Stimulated activated naive CD8-positive, alpha-beta T cell treated with anti-CD3 and anti-CD28 coated beads, Interleukin-15, amount 100 ng/mL, for 72 hours (primary cell): ENCODE results near the gene C15orf39.
"Not testable (repeated sequence)": the region's sequence is repeated elsewhere in the genome, so short reads cannot be mapped to it uniquely, and the experiment has no call there.

Experiments
- ATAC-seq: fragments of 150-1000 bp; cut with Tn5 transposase; 2 replicates; pipeline ENCODE4 v1.10.0; 2021; ENCODE audit warnings: mild to moderate bottlenecking, moderate library complexity
- DNase-seq, 2 donors: peaks; one replicate each; pipeline ENCODE4 v3.0.0; 2021 to 2022
- H3K27ac Mint-ChIP-seq, 2 donors: one replicate each; pipeline ENCODE4 v1.8.0; 2022; ENCODE audit warnings: mild to moderate bottlenecking in 2 of 2, mixed read lengths in 2 of 2, moderate library complexity in 2 of 2
- H3K27me3 Mint-ChIP-seq: one replicate; pipeline ENCODE4 v1.8.0; 2022; ENCODE audit warnings: mixed read lengths
- H3K4me1 Mint-ChIP-seq: one replicate; pipeline ENCODE4 v1.8.0; 2022; ENCODE audit warnings: mild to moderate bottlenecking, mixed read lengths
- H3K4me3 Mint-ChIP-seq, 2 donors: one replicate each; pipeline ENCODE4 v1.8.0; 2022; ENCODE audit warnings: mild to moderate bottlenecking in 2 of 2, mixed read lengths in 2 of 2, moderate library complexity in 1 of 2
- H3K9me3 Mint-ChIP-seq, 2 donors: one replicate each; pipeline ENCODE4 v1.8.0; 2022; ENCODE audit warnings: mixed read lengths in 2 of 2

Gene C15orf39

DNA sequence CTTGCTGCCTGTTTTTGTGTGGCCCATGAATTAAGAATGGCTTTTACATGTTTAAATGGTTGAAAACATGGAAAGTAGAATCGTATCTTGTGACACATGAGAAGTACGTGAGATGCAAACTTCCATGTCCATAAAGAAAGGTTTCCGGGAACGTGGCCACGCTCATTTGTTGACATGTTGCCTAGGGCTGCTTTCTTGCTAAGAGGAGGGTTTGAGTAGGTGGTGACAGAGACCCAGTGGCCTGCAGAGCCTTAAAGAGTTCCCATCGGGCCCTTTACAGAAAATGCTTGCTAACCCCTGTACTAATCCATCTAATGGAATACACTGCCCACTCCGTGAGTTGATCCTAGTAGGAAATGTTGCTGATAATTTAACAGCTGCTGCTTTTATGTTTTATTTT is 25.4 kb downstream of the C15orf39 start:
- H3K4me3 Mint-ChIP-seq, DNase-seq, H3K27ac Mint-ChIP-seq, H3K4me1 Mint-ChIP-seq, H3K9me3 Mint-ChIP-seq, ATAC-seq: not testable (repeated sequence)
- H3K27me3 Mint-ChIP-seq, result peaks cover 29% of the 10 kb centered on the region

DNA sequence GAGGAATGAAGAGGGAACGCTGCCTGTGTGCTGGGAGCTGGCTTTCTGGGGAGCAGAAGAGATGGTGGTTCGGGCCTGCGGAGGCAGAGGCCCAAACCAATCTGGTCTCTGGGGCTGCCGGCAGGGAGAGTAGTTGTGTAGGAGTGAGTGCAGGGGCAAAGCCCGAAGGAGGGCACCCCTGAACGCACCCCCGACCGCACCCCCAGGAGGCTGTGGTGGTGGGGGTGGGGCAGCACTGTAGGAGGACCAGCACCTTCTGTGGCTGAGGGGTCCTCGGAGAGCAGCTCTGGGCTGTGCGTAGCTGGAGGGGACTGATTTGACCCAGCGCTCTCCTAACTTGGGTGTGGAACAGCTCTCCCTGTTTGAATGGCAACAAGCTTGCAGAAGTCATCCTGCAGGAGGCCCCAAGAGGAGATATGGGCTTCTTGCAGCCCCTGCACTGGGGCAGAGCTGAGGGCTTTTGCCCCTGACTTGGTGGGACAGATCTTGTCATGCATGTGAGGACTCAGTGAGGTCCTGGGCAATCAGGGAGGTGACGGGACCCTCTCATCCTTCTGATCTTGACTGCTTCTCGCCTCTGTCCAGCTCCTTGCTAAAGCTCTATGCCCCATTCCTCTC is 26.1 kb downstream of the C15orf39 start:
- Mint-ChIP-seq H3K4me1 (no peaks in the 10 kb centered on the region), H3K9me3 (no peaks in the 10 kb centered on the region), H3K27me3 (peaks cover 35% of the 10 kb centered on the region), H3K27ac (no peak overlapping the region), H3K4me3 (no peak overlapping the region)
- no peak for DNase-seq
- ATAC-seq, result no peak

DNA sequence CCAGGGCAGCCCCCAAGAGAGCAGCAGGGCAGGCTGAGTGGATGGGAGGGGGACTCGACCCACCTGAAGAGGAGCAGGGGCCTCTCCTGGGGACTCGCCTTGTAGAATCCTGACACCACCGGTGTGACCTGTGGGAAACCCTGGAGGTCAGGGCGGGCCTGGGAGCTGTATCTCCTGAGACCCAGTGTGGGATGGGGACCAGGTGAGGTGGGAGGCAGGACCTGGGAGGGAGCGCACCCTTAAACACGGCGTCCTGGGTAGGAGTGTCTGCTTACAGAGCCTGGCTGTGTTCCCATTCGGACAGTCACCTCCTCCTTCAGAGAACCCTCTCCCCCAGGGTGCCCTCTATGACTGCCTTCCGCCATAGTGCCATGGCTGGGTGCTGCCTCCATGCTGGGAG is 27.1 kb downstream of the C15orf39 start:
- peak; percentile 13 for ATAC-seq
- no peak for DNase-seq
- Mint-ChIP-seq H3K27ac (no peak overlapping the region), H3K4me3 (no peak overlapping the region), H3K9me3 (no peaks in the 10 kb centered on the region), H3K27me3 (peaks cover 41% of the 10 kb centered on the region), H3K4me1 (no peaks in the 10 kb centered on the region)

DNA sequence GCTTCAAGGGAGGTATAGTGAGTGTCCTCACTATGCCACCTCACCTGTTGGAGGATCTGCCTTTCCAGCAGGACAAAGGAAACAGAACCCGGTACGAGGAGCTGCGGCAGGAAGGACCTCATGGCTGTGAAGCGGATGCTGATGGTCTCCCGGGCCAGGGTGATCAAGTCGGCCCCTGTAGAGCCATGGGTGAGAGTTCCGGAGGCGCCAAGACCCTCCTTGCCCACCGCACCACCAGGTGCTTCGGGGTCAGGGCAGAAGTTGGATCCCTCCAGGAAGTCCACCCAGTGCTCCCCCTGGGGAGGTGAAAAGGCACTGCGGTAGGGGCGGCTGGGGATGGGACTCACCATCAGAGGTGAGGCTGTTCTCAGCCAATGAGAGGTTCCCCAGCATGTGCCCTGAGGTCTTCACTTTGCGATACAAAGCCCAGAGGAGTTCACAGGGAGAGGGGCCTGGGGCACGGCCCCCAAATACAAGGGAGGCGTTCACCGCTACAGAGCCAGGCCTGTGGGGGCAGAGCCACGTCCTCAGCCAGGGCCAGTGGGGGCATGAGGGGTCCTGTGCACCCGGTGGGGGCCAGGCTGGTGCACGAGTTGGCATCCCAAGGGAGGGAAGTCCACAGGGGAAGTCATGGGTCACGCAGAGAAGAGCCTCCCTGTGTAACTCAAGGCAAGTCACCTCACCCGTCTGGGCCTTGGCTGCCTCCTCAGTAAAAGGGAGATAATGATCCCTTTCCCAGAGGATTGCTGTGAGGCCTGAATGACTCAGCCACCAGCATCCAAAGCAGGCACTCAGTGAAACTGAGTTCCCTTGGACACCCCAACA is 27.7 kb downstream of the C15orf39 start:
- ATAC-seq (no peak), DNase-seq (no peak)
- Mint-ChIP-seq H3K27me3 (peaks cover 41% of the 10 kb centered on the region), H3K4me3 (no peak overlapping the region), H3K9me3 (no peaks in the 10 kb centered on the region), H3K27ac (no peak overlapping the region), H3K4me1 (no peaks in the 10 kb centered on the region)

DNA sequence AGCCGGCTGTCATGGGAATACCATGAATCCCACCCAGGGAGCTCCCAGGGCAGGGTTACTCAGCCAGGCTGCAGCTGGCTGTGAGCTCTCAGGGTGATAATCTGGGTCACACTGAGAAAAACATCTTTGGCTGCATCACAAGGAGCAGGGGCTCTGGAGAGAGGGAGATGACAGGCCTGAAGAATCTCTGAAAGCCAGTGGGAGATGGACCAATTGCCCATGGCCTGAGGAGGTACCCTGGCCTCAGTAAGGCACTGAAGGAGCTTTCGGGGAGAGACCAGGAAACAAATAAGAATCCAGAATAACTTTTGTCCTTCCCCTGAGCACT is 28.3 kb downstream of the C15orf39 start:
- ATAC-seq (no peak), DNase-seq (no peak)
- Mint-ChIP-seq H3K9me3 (no peaks in the 10 kb centered on the region), H3K4me3 (no peak overlapping the region), H3K27ac (no peak overlapping the region), H3K4me1 (no peaks in the 10 kb centered on the region), H3K27me3 (peaks cover 46% of the 10 kb centered on the region)

DNA sequence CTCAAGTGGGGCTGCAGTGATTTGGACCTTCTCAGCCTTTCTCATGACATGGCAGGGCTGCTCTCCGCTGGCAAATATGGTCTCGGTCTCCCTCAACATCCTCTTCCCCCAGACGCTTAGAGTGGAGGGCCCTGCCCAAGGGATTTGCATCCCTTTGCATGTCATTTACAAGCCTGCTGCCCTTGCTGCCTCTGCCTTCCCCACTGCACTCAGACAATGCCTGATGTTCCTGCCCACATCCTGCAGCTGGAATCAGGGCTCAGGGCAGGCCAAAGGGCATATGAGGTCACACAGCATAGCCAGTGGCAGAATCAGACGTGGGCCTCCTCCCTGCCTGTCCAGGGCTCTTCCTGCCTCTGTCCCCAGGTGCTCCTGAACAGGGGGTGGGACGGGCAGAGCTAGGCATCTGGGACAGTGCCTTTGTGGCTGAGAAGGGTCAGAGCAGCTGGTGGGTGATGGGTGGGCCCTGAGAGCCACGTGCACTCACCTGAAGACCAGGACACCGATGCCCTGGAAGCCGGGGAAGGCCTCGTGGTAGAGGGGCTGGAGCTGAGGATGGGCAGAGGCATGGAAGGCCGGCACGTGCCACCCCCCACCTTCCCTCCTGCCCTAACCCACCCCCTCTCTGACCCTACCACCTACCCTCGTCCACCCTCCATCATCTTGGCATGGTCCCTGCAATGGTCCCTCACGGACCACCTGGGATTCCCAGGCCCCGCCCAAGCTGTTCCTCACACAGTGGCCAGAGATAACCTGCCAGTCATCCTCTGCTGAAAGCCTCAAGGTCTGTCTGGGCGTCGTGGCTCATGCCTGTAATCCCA is 29.1 kb downstream of the C15orf39 start:
- no peak for ATAC-seq

DNA sequence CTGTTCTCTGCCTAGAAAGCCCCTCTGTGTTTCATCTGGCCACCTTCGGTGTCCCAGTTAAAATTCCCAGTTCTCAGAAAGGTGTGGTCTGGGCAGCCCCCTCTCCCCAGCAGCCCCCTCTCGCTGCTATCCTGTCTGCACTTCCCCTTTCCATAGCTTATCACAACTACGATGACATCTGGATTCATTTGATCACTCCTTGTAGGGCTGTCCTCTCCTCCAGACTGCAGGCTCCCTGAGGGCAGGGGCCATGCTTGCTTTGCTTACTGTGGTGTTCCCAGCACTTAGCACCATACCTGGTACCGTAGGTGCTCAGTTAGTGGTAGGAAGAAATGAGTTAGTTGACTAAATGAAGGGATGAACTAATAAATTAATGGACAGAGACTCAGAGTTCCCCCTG is 30.2 kb downstream of the C15orf39 start:
- Mint-ChIP-seq H3K4me3 (no peak overlapping the region), H3K27me3 (peaks cover 51% of the 10 kb centered on the region), H3K9me3 (no peaks in the 10 kb centered on the region), H3K27ac (no peak overlapping the region), H3K4me1 (no peaks in the 10 kb centered on the region)
- ATAC-seq, result no peak
- DNase-seq, result no peak

More for the DNA sequence above, 29.1 kb downstream of the C15orf39 start:
- H3K9me3 Mint-ChIP-seq, result no peaks in the 10 kb centered on the region
- H3K27me3 Mint-ChIP-seq, result peaks cover 51% of the 10 kb centered on the region
- H3K4me3 Mint-ChIP-seq, result no peak overlapping the region
- no peak overlapping the region for H3K27ac Mint-ChIP-seq
- H3K4me1 Mint-ChIP-seq, result no peaks in the 10 kb centered on the region
- no peak for DNase-seq

DNA sequence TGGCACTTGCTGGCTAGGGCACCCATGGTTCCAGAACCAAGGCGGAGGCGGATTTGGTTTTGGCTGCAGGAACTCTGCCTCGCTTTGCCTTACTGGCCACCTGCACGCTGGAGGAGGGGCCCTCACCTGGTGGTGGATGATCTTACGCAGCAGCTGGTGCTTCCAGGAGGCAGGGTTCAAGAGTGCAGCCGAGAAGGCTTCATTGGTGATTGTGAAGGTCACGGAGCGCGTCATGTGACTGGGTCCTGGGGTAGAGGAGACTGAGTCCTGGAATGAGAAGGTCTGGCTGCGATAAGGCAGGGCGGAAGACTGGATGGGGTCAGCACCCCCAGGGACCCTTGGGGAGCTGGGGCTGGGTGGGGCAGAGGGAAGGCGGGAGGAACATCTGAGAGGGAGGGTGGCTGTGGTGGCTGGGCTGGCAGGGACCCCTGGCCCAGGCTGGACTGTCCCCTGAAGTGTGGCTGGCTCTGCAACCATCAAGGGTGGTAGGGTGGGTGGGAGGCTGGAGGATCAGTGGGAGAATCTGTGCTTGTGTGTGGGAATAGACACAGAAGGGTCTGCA is 30.7 kb downstream of the C15orf39 start:
- ATAC-seq (no peak), DNase-seq (no peak)
- Mint-ChIP-seq H3K4me3 (no peak overlapping the region), H3K27ac (no peak overlapping the region), H3K4me1 (no peaks in the 10 kb centered on the region), H3K27me3 (peaks cover 51% of the 10 kb centered on the region), H3K9me3 (no peaks in the 10 kb centered on the region)

DNA sequence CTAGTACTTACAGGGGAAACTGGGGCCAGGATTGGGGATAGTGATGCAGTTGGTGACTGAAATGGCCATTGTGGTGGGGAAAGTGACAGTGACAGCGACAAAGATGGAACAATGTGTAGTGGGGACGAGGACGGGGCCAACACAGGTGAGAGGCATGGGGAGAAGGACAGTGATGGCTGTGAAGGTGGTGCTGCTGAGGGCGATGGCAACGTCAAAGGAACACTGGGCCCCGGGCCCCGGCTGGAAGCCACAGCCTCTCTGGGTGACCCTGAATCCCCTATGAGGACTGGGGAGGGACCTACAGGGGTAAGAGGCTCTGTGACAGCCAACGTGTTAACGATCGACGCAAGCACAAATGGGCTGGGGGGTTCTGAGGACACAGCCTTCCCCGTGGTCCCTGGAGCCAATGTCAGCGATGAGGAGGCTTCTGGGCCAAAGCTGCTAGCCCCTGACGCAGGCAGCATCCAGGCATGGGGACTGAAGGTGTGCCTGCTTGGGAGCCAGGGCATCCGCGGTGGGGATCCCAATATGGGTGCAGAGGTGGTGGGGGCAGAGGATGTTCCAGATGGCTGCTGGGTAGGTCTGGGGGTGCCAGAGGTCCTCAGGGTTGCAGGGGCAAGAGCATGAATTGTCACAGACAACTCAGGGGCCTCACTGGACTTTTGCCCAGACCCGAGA is 31.3 kb downstream of the C15orf39 start:
- Mint-ChIP-seq H3K4me1 (no peaks in the 10 kb centered on the region), H3K9me3 (no peaks in the 10 kb centered on the region), H3K27me3 (peaks cover 51% of the 10 kb centered on the region), H3K27ac (no peak overlapping the region), H3K4me3 (no peak overlapping the region)
- no peak for DNase-seq
- ATAC-seq, result no peak

DNA sequence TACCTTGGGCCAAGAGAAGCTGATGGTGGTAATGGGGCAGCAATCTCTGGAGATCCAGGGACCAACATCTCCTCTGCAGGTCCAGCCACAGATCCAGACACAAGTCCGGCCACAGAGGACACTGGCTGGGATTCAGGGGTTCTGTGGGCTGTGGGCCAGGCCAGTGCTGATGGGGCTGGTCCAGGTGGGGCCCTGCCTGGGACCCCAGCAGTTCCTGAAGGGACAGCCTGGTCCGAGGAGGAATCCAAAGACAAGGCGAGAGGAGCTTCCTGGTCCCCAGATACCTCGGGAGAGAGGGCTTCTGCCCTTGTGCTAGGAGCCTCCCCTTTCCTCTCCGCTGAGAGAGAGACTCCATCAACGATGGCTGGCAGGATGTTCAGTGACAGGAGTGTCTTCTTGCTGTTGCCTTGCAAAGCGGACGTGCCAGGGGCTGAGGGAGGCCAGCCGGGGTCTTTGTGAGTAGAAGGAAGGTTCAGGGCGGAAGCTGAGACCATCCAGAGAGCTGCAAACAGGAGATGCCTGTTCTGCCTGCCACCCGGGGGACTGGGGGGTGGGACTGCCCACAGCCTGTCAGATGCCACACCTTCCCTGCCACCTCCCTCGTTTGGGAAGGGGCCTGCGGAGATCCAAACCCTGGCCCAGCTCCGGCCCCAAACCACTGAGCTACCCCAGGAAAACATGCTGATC is 32.0 kb downstream of the C15orf39 start:
- DNase-seq (no peak), ATAC-seq (no peak)
- peaks cover 51% of the 10 kb centered on the region for H3K27me3 Mint-ChIP-seq
- no peak overlapping the region for H3K4me3 Mint-ChIP-seq
- no peaks in the 10 kb centered on the region for H3K9me3 Mint-ChIP-seq
- H3K4me1 Mint-ChIP-seq, result peaks cover under 1% of the 10 kb centered on the region
- H3K27ac Mint-ChIP-seq, result no peak overlapping the region

DNA sequence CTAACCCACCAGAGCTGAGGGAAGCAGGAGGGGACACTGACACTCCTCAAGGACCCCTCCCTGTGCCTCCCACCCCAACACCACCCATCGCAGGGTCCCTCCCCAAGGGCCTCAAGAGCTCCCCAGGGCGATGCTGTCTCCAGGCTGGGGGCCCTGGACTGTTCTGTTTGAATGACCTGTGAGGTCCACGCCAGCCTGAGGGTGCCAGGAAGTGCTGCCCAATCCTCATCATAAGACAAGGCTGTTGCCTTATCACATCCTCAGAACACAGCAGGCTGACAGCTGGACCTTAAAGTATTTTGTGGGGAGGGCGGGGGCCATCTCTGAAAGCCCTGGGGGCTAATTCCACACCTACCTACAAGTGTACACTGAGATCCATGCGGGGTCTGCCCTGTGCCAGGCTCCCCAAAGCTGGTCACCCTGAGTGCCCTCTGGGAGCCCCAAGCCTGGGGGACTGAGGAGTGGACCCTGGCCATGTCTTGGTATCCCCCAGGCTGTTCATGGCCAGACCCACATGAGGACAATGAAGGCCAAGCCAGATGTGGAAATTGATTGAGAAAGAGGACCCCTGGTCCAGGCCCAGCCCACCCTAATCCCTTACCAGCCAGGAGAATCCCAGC is 32.6 kb downstream of the C15orf39 start:
- H3K27me3 Mint-ChIP-seq, result peaks cover 47% of the 10 kb centered on the region
- no peak overlapping the region for H3K4me3 Mint-ChIP-seq
- H3K9me3 Mint-ChIP-seq, result no peaks in the 10 kb centered on the region

DNA sequence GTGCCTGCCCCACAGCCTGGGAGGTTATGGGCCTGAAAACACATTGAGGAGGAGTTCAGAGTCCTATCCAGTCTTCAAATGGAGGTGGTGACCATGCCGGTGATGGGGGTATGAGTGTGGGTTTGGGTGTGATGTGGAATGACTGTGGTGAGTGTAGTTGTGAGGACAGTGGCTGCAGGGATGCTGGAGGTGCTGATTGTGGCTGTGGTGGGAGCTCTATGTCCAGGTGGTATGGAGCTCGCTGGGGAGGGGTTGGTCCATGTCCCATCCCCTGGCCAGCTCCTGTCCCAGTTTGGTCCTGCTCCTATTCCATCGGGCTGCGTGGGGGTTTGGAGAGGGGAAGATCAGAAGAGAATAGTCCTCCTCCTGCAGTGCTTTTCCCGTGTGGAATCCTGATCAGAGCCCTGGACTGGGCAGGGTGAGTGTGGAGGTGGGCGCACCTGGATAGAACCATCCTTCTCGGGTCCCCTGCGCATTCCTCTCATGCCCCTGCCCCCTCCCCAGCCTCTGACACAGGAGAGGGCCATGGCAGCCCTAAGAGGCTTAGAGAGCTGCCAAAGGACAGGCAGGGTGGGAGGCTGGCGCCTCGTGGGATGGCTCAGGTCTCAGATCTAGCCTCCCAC is 33.5 kb downstream of the C15orf39 start:
- Mint-ChIP-seq H3K9me3 (no peaks in the 10 kb centered on the region), H3K27ac (peak overlapping the region in 1 of 2 donors; percentile 52), H3K4me3 (no peak overlapping the region), H3K27me3 (peaks cover 39% of the 10 kb centered on the region), H3K4me1 (peaks cover 11% of the 10 kb centered on the region)
- DNase-seq, result no peak
- ATAC-seq, result no peak

More for the DNA sequence above, 32.6 kb downstream of the C15orf39 start:
- Mint-ChIP-seq H3K4me1 (peaks cover 7% of the 10 kb centered on the region), H3K27ac (no peak overlapping the region)
- ATAC-seq, result no peak
- no peak for DNase-seq

DNA sequence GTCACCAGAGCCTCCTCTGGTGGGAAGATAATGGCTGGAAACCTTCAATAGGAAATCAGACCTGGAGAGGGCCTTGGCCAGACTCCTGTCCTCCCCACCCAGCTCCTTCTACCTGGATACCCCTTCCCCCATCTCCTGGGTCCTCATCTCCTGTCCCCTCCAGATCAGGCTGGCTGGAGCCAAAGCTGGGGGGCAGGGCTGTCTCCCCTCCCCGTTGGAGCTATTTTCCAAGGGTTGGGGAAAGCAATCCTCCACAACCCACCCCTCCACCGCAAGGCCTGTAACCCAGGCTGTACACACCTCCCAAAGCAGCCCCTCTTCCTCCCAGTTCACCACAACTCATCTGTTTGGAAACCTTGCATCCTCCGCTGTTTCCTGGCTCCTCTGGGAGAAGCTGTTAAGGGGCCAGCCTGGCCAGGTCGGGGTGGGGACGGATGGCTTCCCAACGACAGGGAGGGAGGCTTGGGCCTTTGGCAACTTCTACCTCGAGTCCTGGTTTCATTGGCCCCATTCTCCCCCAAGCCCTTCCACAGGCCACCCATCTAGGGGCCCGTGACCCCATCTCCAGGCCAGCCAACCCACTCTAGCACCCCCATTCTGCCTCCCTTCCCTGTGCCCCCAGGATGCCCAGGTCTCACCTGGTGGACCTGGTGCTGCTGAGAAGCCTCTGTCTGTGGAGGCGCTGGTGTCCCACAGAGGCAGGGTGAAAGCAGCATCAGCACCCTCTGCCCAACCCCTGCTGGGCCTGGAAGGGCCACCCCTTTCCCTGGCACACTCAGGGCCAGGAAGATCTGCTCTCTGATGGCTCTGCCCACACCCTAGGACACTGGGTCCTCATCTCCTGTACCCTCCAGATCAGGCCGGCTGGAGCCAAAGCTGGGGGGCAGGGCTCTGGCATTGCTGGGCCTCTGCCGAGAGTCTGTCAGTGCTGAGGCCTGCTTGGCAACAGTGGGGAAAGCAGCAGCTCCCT is 34.4 kb downstream of the C15orf39 start:
- Mint-ChIP-seq H3K4me1 (peaks cover 11% of the 10 kb centered on the region), H3K9me3 (no peaks in the 10 kb centered on the region), H3K27me3 (peaks cover 31% of the 10 kb centered on the region), H3K4me3 (no peak overlapping the region), H3K27ac (peak overlapping the region in 1 of 2 donors; percentile 75)
- ATAC-seq (no peak), DNase-seq (no peak)
